Astrocyte (in vitro differentiated cells and primary cell): ENCODE results near the gene EDARADD. TPM values are rescaled to one million over a fixed set of nuclear protein-coding genes. Genes with fewer than 3 reads are reported as not detected.

Experiments
- DNase-seq: peaks from one replicate; pipeline ENCODE4 v3.0.0-alpha.2; 2010; ENCODE audit warnings: low read depth
- FAIRE-seq: peaks from 2 replicates; lab custom pipeline; 2011; peaks lifted over from hg19 to GRCh38; lab: Jason Lieb, UNC
- H2AFZ ChIP-seq: 2 replicates; pipeline ENCODE4 v1.6.0; 2012; ENCODE audit warnings: low read depth, low read length, inconsistent platforms
- H3K27ac ChIP-seq: 2 replicates; pipeline ENCODE4 v1.5.1; 2011; ENCODE audit warnings: low read depth, low read length, inconsistent platforms
- H3K27me3 ChIP-seq: 2 replicates; pipeline ENCODE4 v1.6.0; 2011; ENCODE audit warnings: low read length, inconsistent platforms; ENCODE audit not compliant: insufficient read depth
- H3K36me3 ChIP-seq: 2 replicates; pipeline ENCODE4 v1.5.1; 2011; ENCODE audit warnings: low read length, inconsistent platforms; ENCODE audit not compliant: insufficient read depth
- H3K4me1 ChIP-seq: 2 replicates; pipeline ENCODE4 v1.5.1; 2011; ENCODE audit warnings: low read length, inconsistent platforms; ENCODE audit not compliant: insufficient read depth
- H3K4me2 ChIP-seq: 2 replicates; pipeline ENCODE4 v1.6.0; 2012; ENCODE audit warnings: low read length, inconsistent platforms
- H3K4me3 ChIP-seq: 2 replicates; pipeline ENCODE4 v1.5.1; 2011; ENCODE audit warnings: low read depth, mild to moderate bottlenecking, low read length, inconsistent platforms; ENCODE audit not compliant: insufficient read depth
- H3K79me2 ChIP-seq: 2 replicates; pipeline ENCODE4 v1.6.0; 2012; ENCODE audit warnings: mild to moderate bottlenecking, low read length, inconsistent platforms; ENCODE audit not compliant: insufficient read depth
- H3K9ac ChIP-seq: 2 replicates; pipeline ENCODE4 v1.6.0; 2012; ENCODE audit warnings: mild to moderate bottlenecking, low read length, inconsistent platforms
- H3K9me3 ChIP-seq: 2 replicates; pipeline ENCODE4 v1.5.1; 2012; ENCODE audit warnings: low read depth, mild to moderate bottlenecking, low read length, inconsistent platforms; ENCODE audit not compliant: insufficient read depth
- H4K20me1 ChIP-seq: 2 replicates; pipeline ENCODE4 v1.6.0; 2012; ENCODE audit warnings: low read length, inconsistent platforms; ENCODE audit not compliant: insufficient read depth
- H3K27ac Mint-ChIP-seq: one replicate; pipeline ENCODE4 v1.8.0; 2021; ENCODE audit warnings: mild to moderate bottlenecking, mixed read lengths; ENCODE audit not compliant: unreplicated experiment
- H3K27me3 Mint-ChIP-seq: one replicate; pipeline ENCODE4 v1.8.0; 2021; ENCODE audit warnings: low read depth, mixed read lengths; ENCODE audit not compliant: unreplicated experiment
- H3K36me3 Mint-ChIP-seq: one replicate; pipeline ENCODE4 v1.8.0; 2021; ENCODE audit warnings: low read depth, mixed read lengths; ENCODE audit not compliant: unreplicated experiment
- H3K4me1 Mint-ChIP-seq: one replicate; pipeline ENCODE4 v1.8.0; 2021; ENCODE audit warnings: low read depth, mixed read lengths; ENCODE audit not compliant: unreplicated experiment
- H3K4me3 Mint-ChIP-seq: one replicate; pipeline ENCODE4 v1.8.0; 2021; ENCODE audit warnings: mild to moderate bottlenecking, moderate library complexity, mixed read lengths; ENCODE audit not compliant: unreplicated experiment
- H3K9me3 Mint-ChIP-seq: one replicate; pipeline ENCODE4 v1.8.0; 2021; ENCODE audit warnings: mild to moderate bottlenecking, mixed read lengths; ENCODE audit not compliant: unreplicated experiment
- EZH2 ChIP-seq: IDR thresholded peaks from 2 replicates; pipeline ENCODE4 v1.6.1; 2012; ENCODE audit warnings: mild to moderate bottlenecking, low read length, inconsistent platforms; ENCODE audit not compliant: insufficient read depth
- total RNA-seq: library from RNA; stranded (reverse); gene quantifications from 2 replicates; pipeline ENCODE4 v1.2.1, GENCODE V29; 2021
- TF ChIP-seq, protein P1 (sequence below): IDR thresholded peaks from 2 replicates; pipeline ENCODE4 v1.5.1; 2011; ENCODE audit warnings: low read depth, mild to moderate bottlenecking, inconsistent platforms, low read length, moderate library complexity; ENCODE audit not compliant: insufficient read depth

Gene EDARADD
- total RNA-seq, 1 donor from 2014 or later: 0.98 TPM

DNA sequence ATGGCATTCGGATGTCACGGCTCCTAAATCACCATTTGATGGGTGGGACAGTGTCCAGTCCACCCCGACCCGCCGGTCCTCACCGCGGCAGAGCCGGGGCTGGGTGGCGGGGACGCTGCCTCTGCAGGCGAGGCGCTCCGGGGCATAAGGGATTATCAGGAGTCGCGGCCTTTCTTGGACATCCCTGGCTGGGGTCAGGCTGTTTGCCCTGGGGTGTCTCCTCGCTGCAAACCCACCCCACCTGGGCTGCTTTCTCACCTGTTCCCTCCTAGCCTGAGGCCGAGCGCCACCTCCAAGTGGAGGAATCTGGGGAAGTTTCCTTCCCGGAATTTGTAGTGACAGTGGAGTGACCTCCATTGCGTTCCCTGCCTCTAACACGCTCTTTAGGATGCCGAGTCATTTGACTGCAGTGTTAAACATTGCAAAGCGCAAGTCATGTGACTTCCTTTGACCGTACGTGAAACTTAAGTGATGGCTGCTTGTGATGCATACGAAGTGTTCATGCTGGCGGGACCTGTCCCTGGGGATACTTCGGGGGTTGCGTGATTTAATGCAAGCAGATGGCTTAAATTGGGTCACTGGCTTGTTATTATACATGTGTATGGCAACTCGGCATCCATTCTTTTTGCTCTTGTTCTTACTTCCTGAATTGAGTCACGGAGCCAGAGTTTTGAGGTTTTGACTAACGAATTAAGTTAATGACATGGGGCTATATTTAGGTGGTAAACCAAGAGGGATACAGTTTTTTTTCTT lies 130.2 kb downstream of the EDARADD start:
- Histone ChIP-seq H3K9ac (peak overlapping the region; percentile 89), H2AFZ (peak overlapping the region; percentile 88), H3K36me3 (peaks cover 12% of the 10 kb centered on the region), H4K20me1 (no peaks in the 10 kb centered on the region), H3K27ac (peak overlapping the region; percentile 73), H3K4me2 (peak overlapping the region; percentile 90), H3K4me1 (peaks cover 7% of the 10 kb centered on the region), H3K4me3 (peak overlapping the region; percentile 96), H3K9me3 (no peaks in the 10 kb centered on the region), H3K27me3 (no peaks in the 10 kb centered on the region), H3K79me2 (peaks cover 13% of the 10 kb centered on the region)
- FAIRE-seq: peak; percentile 37
- Mint-ChIP-seq H3K9me3 (no peaks in the 10 kb centered on the region), H3K27me3 (no peaks in the 10 kb centered on the region), H3K4me1 (peaks cover 4% of the 10 kb centered on the region), H3K4me3 (peak overlapping the region; percentile 92), H3K27ac (peak overlapping the region; percentile 87), H3K36me3 (no peaks in the 10 kb centered on the region)
- TF ChIP-seq EZH2: no peak
- TF ChIP-seq, protein P1, sequence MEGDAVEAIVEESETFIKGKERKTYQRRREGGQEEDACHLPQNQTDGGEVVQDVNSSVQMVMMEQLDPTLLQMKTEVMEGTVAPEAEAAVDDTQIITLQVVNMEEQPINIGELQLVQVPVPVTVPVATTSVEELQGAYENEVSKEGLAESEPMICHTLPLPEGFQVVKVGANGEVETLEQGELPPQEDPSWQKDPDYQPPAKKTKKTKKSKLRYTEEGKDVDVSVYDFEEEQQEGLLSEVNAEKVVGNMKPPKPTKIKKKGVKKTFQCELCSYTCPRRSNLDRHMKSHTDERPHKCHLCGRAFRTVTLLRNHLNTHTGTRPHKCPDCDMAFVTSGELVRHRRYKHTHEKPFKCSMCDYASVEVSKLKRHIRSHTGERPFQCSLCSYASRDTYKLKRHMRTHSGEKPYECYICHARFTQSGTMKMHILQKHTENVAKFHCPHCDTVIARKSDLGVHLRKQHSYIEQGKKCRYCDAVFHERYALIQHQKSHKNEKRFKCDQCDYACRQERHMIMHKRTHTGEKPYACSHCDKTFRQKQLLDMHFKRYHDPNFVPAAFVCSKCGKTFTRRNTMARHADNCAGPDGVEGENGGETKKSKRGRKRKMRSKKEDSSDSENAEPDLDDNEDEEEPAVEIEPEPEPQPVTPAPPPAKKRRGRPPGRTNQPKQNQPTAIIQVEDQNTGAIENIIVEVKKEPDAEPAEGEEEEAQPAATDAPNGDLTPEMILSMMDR: no peak
- peak; percentile 75 for DNase-seq

DNA sequence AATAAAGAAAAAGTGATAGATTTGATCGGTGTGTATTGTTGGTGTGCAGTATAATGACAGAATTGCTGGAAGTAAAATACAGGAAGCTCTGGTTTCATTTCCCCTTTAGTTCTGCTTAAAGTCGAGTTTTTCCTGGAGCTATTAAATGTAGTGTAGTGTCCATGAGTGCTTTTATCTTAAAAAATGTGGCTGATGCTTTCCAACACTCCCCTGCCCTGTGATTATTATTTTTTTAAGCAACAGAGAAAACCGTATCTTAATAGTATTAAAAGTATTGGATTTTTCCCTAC lies 130.8 kb downstream of the EDARADD start:
- Histone ChIP-seq H3K9me3 (no peaks in the 10 kb centered on the region), H4K20me1 (no peaks in the 10 kb centered on the region), H3K79me2 (peaks cover 13% of the 10 kb centered on the region), H3K4me2 (peak overlapping the region; percentile 90), H2AFZ (peak overlapping the region; percentile 88), H3K4me3 (peak overlapping the region; percentile 96), H3K36me3 (peaks cover 12% of the 10 kb centered on the region), H3K4me1 (peaks cover 7% of the 10 kb centered on the region), H3K27ac (peak overlapping the region; percentile 73), H3K9ac (peak overlapping the region; percentile 89), H3K27me3 (no peaks in the 10 kb centered on the region)
- TF ChIP-seq, protein P1: no peak
- no peak for TF ChIP-seq EZH2
- H3K27ac Mint-ChIP-seq: peak overlapping the region; percentile 87
- H3K4me1 Mint-ChIP-seq: peaks cover 4% of the 10 kb centered on the region
- peak overlapping the region; percentile 92 for H3K4me3 Mint-ChIP-seq
- no peak for DNase-seq
- no peaks in the 10 kb centered on the region for H3K27me3 Mint-ChIP-seq
- no peaks in the 10 kb centered on the region for H3K9me3 Mint-ChIP-seq
- H3K36me3 Mint-ChIP-seq: no peaks in the 10 kb centered on the region
- no peak for FAIRE-seq

DNA sequence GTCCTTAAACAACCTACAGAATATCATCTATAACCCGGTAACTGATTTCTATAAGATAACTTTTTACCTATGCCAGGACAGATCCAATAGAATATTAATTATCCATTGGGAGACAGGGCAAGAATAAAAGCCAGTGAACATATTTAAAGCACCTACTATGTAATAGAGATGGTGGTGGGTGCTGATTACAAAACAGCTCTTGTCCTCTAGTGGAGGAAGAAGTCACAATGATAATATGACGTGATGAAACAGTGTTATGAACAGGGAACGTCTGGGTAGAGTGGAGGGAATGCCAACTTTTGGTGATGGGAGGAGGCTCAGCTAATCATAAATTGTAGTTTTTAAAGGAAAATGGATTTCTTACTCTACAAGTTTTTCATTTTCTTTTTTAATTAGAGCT lies 132.0 kb downstream of the EDARADD start:
- Histone ChIP-seq H3K4me1 (peaks cover 7% of the 10 kb centered on the region), H3K4me3 (no peak overlapping the region), H3K36me3 (peaks cover 12% of the 10 kb centered on the region), H3K4me2 (no peak overlapping the region), H3K9me3 (no peaks in the 10 kb centered on the region), H3K27ac (no peak overlapping the region), H4K20me1 (no peaks in the 10 kb centered on the region), H3K79me2 (peaks cover 13% of the 10 kb centered on the region), H3K27me3 (no peaks in the 10 kb centered on the region), H2AFZ (no peak overlapping the region), H3K9ac (no peak overlapping the region)
- Mint-ChIP-seq H3K4me3 (no peak overlapping the region), H3K27ac (no peak overlapping the region), H3K36me3 (no peaks in the 10 kb centered on the region), H3K9me3 (no peaks in the 10 kb centered on the region), H3K27me3 (no peaks in the 10 kb centered on the region), H3K4me1 (no peaks in the 10 kb centered on the region)
- no peak for TF ChIP-seq EZH2
- TF ChIP-seq, protein P1: no peak
- DNase-seq (no peak), FAIRE-seq (no peak)
